Breast epithelium (tissue), 4 donors: Measurements from ENCODE around the gene DAPK1. TPM values are rescaled to one million over a fixed set of nuclear protein-coding genes. Genes with fewer than 3 reads are reported as not detected.

Source experiments
- DNase-seq, 2 donors: peaks; one replicate each; pipeline ENCODE4 v3.0.0-alpha.2; 2019; ENCODE audit warnings: low spot score in 2 of 2
- H3K27ac ChIP-seq, 2 donors: fragments of 200-600 bp; sonication (generic) in 1 of 2; one replicate each; pipeline ENCODE4 v1.5.1; 2016 to 2019; ENCODE audit warnings: mild to moderate bottlenecking in 1 of 2
- H3K27me3 ChIP-seq, 2 donors: fragments of 200-600 bp; sonication (generic) in 1 of 2; one replicate each; pipeline versions ENCODE4 v1.5.1 to v1.6.0; 2017 to 2019; ENCODE audit warnings: control low read depth in 1 of 2, mild to moderate bottlenecking in 1 of 2
- H3K36me3 ChIP-seq: fragments of 200-600 bp; one replicate; pipeline ENCODE4 v1.5.1; 2019
- H3K4me1 ChIP-seq, 2 donors: fragments of 200-600 bp; sonication (generic); one replicate each; pipeline ENCODE4 v1.5.1; 2016 to 2019; ENCODE audit warnings: control low read depth in 1 of 2
- H3K4me3 ChIP-seq, 3 donors: fragments of 200-600 bp; sonication (generic); 1 replicate in 2 of 3; 2 replicates in 1 of 3; pipeline ENCODE4 v1.5.1; 2016 to 2019; ENCODE audit warnings: mild to moderate bottlenecking in 3 of 3, moderate library complexity in 2 of 3
- H3K9me3 ChIP-seq, 2 donors: fragments of 200-600 bp; sonication (generic) in 1 of 2; one replicate each; pipeline ENCODE4 v1.5.1; 2016 to 2019; ENCODE audit warnings: control low read depth in 1 of 2
- CTCF ChIP-seq, 3 donors: fragments of 450-650 bp; IDR thresholded peaks; one replicate each; pipeline ENCODE4 v1.5.1; 2016 to 2017; ENCODE audit warnings: antibody characterized with exemption in 3 of 3, mild to moderate bottlenecking in 3 of 3, moderate library complexity in 3 of 3
- POLR2A ChIP-seq: fragments of 450-650 bp; IDR thresholded peaks from one replicate; pipeline ENCODE4 v1.6.1; 2016; ENCODE audit warnings: antibody characterized with exemption, mild to moderate bottlenecking, moderate library complexity
- POLR2AphosphoS5 ChIP-seq, 3 donors: sonication (generic); formaldehyde crosslinking; IDR thresholded peaks; one replicate each; pipeline ENCODE4 v1.6.1; 2017; ENCODE audit warnings: antibody characterized with exemption in 3 of 3
- intact Hi-C: fragments of 100-400 bp; cut with DNase I; formaldehyde crosslinking; loops from one replicate; pipeline ENCODE4 v1.15.1; 2023; ENCODE audit warnings: low total_unique reads
- total RNA-seq, 3 donors: library from RNA; depleted of rRNA; stranded (reverse); fragments of >200 nt; gene quantifications; one replicate each; pipeline ENCODE4 v1.1.0, GENCODE V29; 2016

DAPK1 gene
- total RNA-seq, 3 donors from 2014 or later, result 14.7 to 42.6 (median 34.5) TPM

GRCh38 chr9:87639949-87640348 is 142.3 kb downstream of the DAPK1 start:
- Histone ChIP-seq H3K4me1 (no peaks in the 10 kb centered on the region), H3K9me3 (no peaks in the 10 kb centered on the region), H3K4me3 (no peak overlapping the region), H3K27ac (no peak overlapping the region), H3K36me3 (no peaks in the 10 kb centered on the region), H3K27me3 (peaks cover 0 to 8% of the 10 kb centered on the region in 2 donors)
- TF ChIP-seq POLR2AphosphoS5 (IDR thresholded peaks at IDR 0.05) (no peak), CTCF (IDR thresholded peaks at IDR 0.05) (no peak), POLR2A (no peak)
- intact Hi-C loops, result no loop called here
- no peak for DNase-seq

GRCh38 chr9:87640385-87640795 is 142.7 kb downstream of the DAPK1 start:
- Histone ChIP-seq H3K27me3 (peaks cover 0 to 8% of the 10 kb centered on the region in 2 donors), H3K36me3 (no peaks in the 10 kb centered on the region), H3K27ac (no peak overlapping the region), H3K4me3 (no peak overlapping the region), H3K9me3 (no peaks in the 10 kb centered on the region), H3K4me1 (no peaks in the 10 kb centered on the region)
- DNase-seq, result no peak
- no peak for TF ChIP-seq POLR2AphosphoS5 (IDR thresholded peaks at IDR 0.05)
- no peak for TF ChIP-seq POLR2A
- TF ChIP-seq CTCF (IDR thresholded peaks at IDR 0.05), result no peak
- intact Hi-C loops, result no loop called here

- no peak overlapping the region for H3K4me3 ChIP-seq
- H3K36me3 ChIP-seq, result no peaks in the 10 kb centered on the region
- intact Hi-C loops, result no loop called here
- no peak overlapping the region for H3K27ac ChIP-seq
- no peaks in the 10 kb centered on the region for H3K4me1 ChIP-seq
- no peak for DNase-seq
- TF ChIP-seq POLR2A, result no peak
- H3K9me3 ChIP-seq, result no peaks in the 10 kb centered on the region
- H3K27me3 ChIP-seq, result peaks cover 0 to 8% of the 10 kb centered on the region in 2 donors
Measured at GRCh38 chr9:87641067-87641466, 143.4 kb downstream of the DAPK1 start.

- intact Hi-C loops, result no loop called here
- no peaks in the 10 kb centered on the region for H3K36me3 ChIP-seq
- peaks cover 0 to 16% of the 10 kb centered on the region in 2 donors for H3K27me3 ChIP-seq
- H3K9me3 ChIP-seq, result no peaks in the 10 kb centered on the region
- no peak for TF ChIP-seq POLR2AphosphoS5 (IDR thresholded peaks at IDR 0.05)
- TF ChIP-seq CTCF (IDR thresholded peaks at IDR 0.05), result no peak
- TF ChIP-seq POLR2A, result no peak
- no peaks in the 10 kb centered on the region for H3K4me1 ChIP-seq
- DNase-seq, result no peak
- no peak overlapping the region for H3K27ac ChIP-seq
- H3K4me3 ChIP-seq, result no peak overlapping the region
Measured at GRCh38 chr9:87642330-87643106, 144.9 kb downstream of the DAPK1 start.

GRCh38 chr9:87643107-87643650 is 145.5 kb downstream of the DAPK1 start:
- DNase-seq, result no peak

More at GRCh38 chr9:87643107-87643650, 145.5 kb downstream of the DAPK1 start:
- Histone ChIP-seq H3K27me3 (peaks cover 0 to 18% of the 10 kb centered on the region in 2 donors), H3K4me3 (no peak overlapping the region), H3K4me1 (no peaks in the 10 kb centered on the region), H3K27ac (no peak overlapping the region), H3K36me3 (no peaks in the 10 kb centered on the region), H3K9me3 (no peaks in the 10 kb centered on the region)
- TF ChIP-seq POLR2A (no peak), CTCF (IDR thresholded peaks at IDR 0.05) (no peak), POLR2AphosphoS5 (IDR thresholded peaks at IDR 0.05) (no peak)
- intact Hi-C loops, result no loop called here
